Measurements from ENCODE around the gene HECW1.

DNA sequence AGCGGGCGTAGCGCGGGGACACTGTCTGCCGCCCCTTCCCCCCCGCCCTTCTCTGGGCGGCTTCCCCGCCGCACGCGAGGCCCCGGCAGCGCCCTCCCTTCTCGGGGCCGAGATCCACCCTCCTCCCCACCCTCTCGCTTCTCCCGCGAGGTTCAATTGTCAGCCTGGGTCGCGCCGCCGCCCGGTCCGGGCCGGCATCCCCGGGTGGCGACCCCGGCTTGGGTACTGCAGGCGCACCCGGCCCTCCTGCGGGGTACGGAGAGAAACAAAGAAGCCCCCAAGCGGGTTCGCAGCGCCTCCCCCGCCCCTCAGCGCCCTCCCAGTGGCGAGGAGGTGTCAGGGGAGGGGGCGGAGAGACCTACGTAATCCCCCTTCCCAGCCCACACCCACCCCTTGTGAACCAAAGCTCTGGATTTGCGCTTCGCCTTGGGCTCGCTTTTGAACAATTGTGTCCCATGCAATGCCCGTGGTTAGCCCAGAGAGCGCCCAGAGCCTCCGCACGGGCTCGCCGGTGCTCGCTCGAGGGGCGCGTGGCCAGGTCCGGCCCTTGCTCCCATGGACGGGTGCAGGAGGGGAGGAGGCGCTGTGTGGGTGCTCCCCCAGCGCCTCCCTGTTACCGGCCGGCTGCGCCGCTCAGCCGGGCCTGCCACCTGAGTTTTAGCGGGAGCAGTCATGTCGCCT is 634 bp downstream of the HECW1 start:
- no peak for TF ChIP-seq ELF4 (IDR thresholded peaks at IDR 0.05)
- no peak for TF ChIP-seq LEF1 (IDR thresholded peaks at IDR 0.05; ENCODE audit: borderline replicate concordance)
- no peak for TF ChIP-seq SP1 (IDR thresholded peaks at IDR 0.05)
- TF ChIP-seq, protein P1, sequence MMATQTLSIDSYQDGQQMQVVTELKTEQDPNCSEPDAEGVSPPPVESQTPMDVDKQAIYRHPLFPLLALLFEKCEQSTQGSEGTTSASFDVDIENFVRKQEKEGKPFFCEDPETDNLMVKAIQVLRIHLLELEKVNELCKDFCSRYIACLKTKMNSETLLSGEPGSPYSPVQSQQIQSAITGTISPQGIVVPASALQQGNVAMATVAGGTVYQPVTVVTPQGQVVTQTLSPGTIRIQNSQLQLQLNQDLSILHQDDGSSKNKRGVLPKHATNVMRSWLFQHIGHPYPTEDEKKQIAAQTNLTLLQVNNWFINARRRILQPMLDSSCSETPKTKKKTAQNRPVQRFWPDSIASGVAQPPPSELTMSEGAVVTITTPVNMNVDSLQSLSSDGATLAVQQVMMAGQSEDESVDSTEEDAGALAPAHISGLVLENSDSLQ (IDR thresholded peaks at IDR 0.05) = no peak

All from HEK293T (cell line).